ENCODE data around the gene C20orf144.
A peak's percentile ranks its signal among the peaks of the same experiment; 100 is the strongest.

Gene C20orf144

DNA sequence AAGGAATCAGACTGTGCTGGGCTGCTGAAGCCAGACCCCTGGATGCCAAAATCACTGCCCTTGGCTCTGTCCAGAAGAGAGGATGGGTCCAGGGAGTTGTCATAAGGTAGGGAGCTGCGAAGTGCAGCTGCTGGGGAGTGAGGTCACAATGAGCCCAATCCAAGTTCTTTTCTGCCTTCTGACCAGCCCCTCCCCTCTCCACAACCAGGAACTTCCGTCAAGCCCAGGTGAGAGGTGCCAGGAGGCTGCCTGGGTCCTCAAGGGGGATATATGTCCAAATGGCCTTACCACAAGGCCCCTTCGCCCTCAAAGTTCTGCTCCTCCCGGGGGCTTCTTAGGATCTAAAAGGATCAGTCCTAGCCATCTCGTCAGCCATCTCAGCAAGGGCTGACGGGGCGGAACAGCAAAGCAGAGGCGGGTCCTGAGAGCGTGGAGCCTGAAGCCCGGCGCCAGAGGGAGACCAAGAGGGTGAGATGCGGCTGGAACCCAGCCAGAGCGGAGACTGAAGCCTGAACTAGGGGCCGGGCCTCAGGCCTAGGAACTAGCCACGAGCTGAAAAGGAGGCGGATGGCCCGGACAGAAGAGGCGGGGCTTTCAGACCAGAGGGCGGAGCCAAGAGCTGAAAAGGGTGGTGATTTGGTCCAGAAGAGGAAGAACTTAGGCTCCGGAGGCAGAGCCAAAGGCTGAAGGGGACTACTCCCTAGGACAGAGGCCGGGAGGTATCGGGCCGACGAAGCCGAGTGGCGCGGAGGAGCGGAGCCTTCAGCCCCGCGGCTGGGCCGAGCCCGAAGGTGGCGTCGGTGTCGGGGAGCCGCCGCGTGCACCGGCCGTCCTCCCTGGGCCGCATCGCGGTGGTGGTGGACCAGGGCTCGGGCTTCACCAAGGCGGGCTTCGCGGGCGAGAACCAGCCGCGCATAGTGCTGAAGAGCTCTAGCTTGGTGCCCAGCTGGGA is 4.4 kb downstream of the C20orf144 start, which contains the start of gene ACTL10:
TSS of gene ACTL10 (plus strand) at position 651 of the 952 bp plus-strand sequence. CDS start 555 bp downstream, outside the sequence.
- DNase-seq (ENCODE audit: low spot score), result peak; percentile 98

DNA sequence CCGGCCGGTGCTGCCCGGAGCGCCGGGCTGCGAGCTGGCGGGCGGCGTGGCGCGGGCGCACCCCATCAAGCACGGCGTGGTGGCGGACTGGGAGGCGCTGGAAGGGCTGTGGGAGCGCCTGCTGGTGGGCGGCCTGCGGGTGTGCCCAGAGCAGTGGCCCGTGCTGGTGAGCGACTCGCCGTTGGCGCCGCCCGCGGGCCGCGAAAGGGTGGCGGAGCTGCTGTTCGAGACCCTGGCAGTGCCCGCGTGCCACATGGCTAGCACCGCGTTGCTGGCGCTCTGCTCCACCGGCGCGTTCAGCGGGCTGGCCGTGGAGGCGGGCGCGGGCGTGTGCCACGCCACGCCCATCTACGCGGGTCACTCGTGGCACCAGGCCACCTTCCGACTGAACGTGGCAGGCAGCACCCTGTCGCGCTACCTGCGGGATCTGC is 5.1 kb downstream of the C20orf144 start:
- no peak for DNase-seq (ENCODE audit: low spot score)

- no peak for DNase-seq (ENCODE audit: low spot score)
Observed at GRCh38 chr20:33667676-33668465, 5.7 kb downstream of the C20orf144 start.

DNA sequence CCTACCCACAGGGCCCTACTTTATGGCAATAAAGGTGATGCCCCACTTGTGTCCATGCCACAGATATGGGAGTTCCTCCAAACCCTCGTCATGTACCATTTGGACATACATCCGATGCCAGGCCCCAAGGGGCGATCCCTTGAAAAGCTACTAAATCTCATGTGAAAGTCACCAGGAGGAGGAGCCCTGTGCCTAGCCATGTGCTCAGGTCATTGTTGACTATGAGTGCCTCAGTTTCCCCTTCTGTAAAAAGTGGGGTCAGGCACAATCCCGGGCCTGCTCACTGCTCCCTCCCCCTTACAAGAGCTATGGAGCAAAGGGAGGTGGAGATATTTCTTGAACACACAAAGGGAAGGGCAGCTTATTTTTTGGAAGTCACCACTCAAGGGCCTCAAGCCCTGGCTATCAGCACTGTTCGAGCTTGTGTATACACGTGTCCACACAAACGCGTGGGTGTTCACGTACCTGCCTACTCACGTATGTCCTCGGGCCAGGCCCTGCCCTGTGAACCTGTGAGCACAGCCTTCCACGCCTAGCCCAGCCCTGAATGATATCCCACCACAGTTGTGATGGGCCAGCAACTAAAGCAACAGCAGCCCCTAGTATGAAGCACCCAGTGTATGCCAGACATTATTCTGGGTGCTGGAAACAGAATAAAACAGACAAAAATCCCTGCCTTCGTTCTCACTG is 6.5 kb downstream of the C20orf144 start:
- DNase-seq (ENCODE audit: low spot score), result no peak

GRCh38 chr20:33669224-33669623 is 7.1 kb downstream of the C20orf144 start:
- DNase-seq (ENCODE audit: low spot score), result no peak

DNA sequence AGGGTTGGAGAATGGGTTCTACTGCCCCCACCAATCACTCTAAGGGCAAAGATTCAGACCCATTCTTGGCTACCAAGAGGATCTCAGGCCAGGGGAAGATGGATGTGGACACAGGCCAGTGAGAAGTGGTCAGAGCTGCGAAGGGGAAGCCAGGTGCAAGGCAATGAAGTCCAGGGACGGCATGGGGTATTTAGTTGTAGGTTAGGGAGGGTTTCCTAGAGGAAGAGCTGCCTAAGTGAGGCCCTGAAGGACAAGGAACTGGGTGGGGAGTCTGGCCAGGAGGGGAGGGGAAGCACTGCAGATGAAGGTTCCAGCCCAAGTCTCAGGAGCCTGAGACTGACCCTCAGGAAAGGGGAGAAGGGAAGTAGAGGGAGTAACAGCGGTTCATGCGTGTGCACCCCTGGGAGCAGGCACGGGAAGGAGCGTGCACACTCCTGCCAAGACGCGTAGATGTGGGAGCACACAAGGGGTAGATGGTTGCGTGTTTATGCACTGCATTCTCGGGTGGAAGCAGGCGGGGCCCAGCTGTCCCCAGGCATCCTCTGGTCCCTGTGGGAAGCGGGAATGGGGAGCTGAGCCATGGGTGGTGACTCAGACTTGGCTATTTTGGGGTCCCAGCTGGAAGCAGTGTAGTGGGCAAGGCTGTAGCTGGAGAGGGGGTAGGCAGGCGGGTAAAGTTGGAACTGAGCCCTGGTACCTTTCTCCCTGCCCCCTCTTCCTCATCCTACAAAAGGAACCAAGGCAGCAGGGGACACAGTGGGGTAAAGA is 7.9 kb downstream of the C20orf144 start:
- DNase-seq (ENCODE audit: low spot score), result no peak

DNA sequence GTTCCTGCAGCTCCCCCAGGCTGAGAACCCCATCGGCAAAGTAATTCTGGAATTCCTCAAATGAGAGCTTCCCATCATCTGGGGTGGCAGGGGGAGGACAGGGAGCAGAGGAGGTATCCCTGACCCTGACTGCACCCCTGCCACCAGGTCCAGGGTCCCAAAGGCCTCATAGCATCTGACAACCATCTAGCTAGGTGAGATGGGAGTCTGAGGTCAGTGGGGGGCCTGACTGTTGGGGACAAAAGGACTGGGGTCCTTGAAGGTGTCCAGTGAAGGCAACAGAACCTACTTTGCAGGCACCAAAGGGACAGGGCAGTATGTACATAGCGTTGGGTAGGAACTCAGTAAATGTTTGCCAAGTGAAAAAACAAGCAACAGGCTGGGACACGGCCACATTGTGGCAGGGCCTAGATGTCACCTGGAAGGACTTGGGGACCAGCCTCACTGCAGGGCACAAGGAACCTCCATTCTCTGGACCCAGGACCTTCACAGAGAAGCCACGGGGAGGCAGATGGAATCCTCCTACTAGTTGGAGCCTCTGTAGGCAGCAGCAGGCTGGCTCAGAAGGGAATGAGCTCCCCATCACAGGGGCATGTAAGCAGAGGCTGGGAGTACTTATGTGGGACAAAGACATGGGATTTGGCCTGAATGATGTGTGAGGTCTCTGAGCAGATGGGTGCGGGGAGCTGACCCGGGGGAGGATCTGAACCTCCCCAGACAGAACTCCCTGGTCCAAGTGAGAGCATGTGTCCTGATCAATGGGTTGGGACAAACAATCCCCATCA is 8.8 kb downstream of the C20orf144 start:
- no peak for DNase-seq (ENCODE audit: low spot score)

DNA sequence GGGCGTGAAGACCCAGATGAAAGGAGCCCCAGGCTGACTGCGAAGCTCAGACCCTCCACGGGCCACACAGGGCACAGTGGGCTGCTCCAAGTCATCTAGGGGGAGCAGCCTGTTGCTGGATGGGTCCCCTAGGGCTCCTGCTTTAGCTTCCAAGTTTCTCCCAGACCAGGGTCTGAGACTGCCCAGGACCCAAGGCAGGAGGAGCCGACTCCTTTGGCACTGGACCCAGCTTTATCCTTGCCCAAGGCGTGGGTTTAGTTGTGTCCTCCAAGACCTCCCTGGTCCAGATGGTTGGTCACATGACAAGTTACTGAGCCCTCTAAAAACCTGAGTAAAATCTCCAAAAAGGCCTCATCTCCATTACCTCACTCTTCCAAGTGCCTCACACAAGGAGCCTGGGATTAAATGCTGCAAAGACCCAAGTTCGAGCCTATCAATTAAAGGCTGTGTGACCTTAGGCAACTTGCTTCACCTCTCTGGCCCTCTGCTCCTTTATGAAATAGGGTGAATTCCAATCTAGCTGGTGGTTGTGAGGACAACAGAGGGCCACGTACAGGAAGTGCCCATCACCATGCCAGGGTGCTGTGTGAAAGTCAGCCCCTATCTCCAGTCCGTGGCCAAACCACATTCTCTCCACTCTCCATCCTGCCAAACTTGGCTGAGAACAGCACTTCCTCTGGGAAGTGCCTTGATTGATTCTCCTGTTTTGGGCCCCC is 9.6 kb downstream of the C20orf144 start:
- no peak for DNase-seq (ENCODE audit: low spot score)

GRCh38 chr20:33672426-33673113 is 10.4 kb downstream of the C20orf144 start:
- DNase-seq (ENCODE audit: low spot score), result no peak

DNA sequence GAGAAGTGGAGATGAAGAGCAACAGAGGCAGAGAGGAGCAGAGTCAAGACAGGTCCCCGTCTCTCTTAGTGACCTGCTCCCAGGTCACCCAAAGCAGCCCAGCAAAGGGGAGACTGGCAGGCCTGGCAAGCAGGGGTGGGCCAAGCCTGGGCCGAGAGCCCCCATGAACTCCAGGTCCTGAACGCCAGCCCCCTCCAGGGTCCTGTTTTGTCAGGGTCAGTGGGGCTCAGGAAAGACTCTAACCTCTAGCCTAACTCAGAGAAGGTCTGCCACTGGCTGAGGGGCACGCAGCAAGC is 10.9 kb downstream of the C20orf144 start:
- no peak for DNase-seq (ENCODE audit: low spot score)

- no peak for DNase-seq (ENCODE audit: low spot score)
Observed at GRCh38 chr20:33673410-33674293, 11.5 kb downstream of the C20orf144 start.

DNA sequence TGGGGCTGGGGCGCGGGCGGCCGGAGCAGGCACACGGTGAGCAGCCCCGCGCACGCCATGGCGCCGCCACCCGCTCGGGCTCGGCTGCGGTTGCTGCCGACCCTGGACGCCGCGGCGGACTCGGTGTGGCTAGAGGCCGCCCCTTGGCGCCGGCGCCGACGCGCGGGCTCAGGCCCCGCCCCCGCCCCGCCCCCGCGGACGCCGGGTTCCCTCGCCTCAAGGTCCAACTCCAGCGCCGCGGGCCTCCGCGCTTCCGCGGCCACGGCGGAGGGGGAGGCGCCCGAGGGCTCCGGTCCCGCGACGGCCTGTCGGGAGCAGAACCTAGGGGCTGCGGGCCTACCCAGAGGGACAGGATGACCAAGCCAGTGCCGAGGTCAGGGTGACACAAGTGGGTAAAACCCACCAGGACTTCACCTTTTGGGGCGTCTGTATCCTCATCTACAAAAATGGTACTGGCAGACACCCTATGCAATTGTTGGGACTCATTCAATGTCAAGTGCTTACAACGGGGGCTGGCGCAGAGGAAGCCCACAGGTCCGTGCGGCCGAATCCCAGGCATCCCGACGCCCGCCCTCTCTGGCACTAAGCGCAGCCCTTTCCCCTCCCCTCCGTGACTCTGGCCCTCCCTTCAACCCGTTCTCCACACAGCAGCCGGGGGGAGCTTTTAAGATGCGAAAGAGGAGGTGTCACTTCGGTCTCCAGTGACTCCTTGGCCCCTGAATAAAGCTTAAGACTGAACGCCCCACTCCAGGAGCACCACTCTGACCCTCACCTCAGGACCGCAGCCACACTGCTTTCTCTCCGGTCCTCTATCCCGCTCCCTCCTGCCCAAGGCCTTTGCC is 12.4 kb downstream of the C20orf144 start, which contains the start of gene NECAB3:
TSS of gene NECAB3 (minus strand) at position 135 of the 842 bp plus-strand sequence. CDS start at position 59, 76 bp downstream.
- DNase-seq (ENCODE audit: low spot score), result peak; percentile 70

DNA sequence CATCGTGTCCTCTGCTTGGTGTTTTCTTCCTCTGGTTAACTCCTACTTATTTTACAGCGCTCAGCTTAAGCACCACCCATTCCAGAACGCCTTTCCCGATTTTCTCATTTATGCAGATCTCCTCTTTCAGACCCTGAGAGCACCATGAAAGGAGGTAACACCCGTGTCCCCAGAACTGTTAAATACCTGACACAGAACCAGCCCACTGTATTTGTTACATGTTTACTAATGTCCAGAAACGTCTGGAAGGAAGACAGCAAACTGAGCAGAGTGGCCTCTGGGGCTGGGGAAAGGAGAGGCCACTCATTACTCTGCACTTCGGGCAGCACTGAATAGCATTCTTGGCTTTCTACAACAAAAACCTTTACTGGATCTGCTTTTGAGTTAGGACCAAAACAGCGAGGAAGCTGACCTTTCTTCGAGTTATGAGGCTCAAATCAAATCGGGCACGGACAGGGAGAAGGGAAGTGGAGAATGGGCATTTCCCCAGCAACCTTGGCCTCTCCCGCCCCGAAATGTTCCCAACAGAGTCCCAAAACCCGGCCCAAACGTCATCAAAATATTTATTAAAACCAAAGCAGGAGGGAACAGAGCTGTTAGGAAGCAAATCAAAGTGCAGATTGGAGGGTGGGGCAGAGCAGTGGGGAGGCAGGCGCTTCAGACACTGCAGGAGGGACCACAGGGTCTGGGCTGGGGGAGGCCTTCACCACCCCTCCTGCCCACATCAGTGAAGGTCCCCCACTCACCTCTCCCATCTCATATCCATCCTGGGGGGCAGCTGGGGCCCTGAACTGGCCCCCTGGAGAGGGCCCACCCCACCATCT is 13.2 kb downstream of the C20orf144 start:
- DNase-seq (ENCODE audit: low spot score), result no peak

DNA sequence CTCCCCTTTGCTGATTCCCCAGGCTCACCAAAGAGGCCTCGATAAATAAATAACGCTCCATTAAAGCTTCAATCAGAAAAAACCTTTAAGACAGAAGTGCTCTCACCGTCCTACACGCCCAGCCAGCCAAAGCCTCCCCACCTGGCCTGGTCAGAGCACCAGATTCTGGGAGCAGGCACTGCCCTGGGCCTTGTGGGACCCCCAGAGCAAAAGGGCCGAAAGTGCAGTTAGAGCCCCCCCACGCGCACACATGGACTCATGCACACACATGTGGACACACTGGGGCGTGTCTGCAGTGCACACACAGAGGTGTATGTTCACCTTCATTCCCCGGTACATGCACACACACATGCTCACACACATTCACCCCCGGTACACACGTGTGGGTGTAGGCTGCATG is 14.0 kb downstream of the C20orf144 start:
- no peak for DNase-seq (ENCODE audit: low spot score)

GRCh38 chr20:33676652-33677645 is 14.8 kb downstream of the C20orf144 start:
- DNase-seq (ENCODE audit: low spot score), result no peak

All from pons (tissue), 1 donor.